ENCODE data around the gene THBS3. TPM values are rescaled to one million over a fixed set of nuclear protein-coding genes. Genes with fewer than 3 reads are reported as not detected.

THBS3 gene
- total RNA-seq, 1 donor: 66.6 TPM

GRCh38 chr1:155181371-155182051 is 26.2 kb downstream of the THBS3 start:
- no peak overlapping the region for H3K4me3 ChIP-seq (ENCODE audit: insufficient read depth, low read length)
- no peaks in the 10 kb centered on the region for H4K20me1 ChIP-seq (ENCODE audit: insufficient read depth, low read length)
- peak; percentile 60 for DNase-seq (ENCODE audit: insufficient read length, low spot score, missing footprints)
- H3K79me2 ChIP-seq (ENCODE audit: insufficient read depth, low read length): no peaks in the 10 kb centered on the region
- no peak overlapping the region for H2AFZ ChIP-seq (ENCODE audit: low read length)
- no peaks in the 10 kb centered on the region for H3K4me1 ChIP-seq (ENCODE audit: insufficient read depth, low read length)
- no peak overlapping the region for H3K27ac ChIP-seq (ENCODE audit: low read depth, low read length)
- no peaks in the 10 kb centered on the region for H3K27me3 ChIP-seq (ENCODE audit: insufficient read depth, low read length)
- H3K9me3 ChIP-seq (ENCODE audit: low read depth, low read length): no peaks in the 10 kb centered on the region
- no peaks in the 10 kb centered on the region for H3K36me3 ChIP-seq (ENCODE audit: insufficient read depth, low read length)
- no peak for TF ChIP-seq CTCF (IDR thresholded peaks at IDR 0.05; ENCODE audit: extremely low read depth, low read depth, low read length)
- H3K4me2 ChIP-seq (ENCODE audit: insufficient read depth, low read length): no peak overlapping the region

- Histone ChIP-seq H3K27me3 (ENCODE audit: insufficient read depth, low read length) (no peaks in the 10 kb centered on the region), H2AFZ (ENCODE audit: low read length) (no peak overlapping the region), H3K9me3 (ENCODE audit: low read depth, low read length) (no peaks in the 10 kb centered on the region), H3K4me2 (ENCODE audit: insufficient read depth, low read length) (no peak overlapping the region), H4K20me1 (ENCODE audit: insufficient read depth, low read length) (no peaks in the 10 kb centered on the region), H3K4me3 (ENCODE audit: insufficient read depth, low read length) (no peak overlapping the region), H3K79me2 (ENCODE audit: insufficient read depth, low read length) (no peaks in the 10 kb centered on the region), H3K4me1 (ENCODE audit: insufficient read depth, low read length) (no peaks in the 10 kb centered on the region), H3K27ac (ENCODE audit: low read depth, low read length) (no peak overlapping the region), H3K36me3 (ENCODE audit: insufficient read depth, low read length) (no peaks in the 10 kb centered on the region)
- peak; percentile 81 for DNase-seq (ENCODE audit: insufficient read length, low spot score, missing footprints)
- no peak for TF ChIP-seq CTCF (IDR thresholded peaks at IDR 0.05; ENCODE audit: extremely low read depth, low read depth, low read length)
These were observed 28.3 kb downstream of the THBS3 start for GRCh38 chr1:155179112-155180031.

- Histone ChIP-seq H3K9me3 (ENCODE audit: low read depth, low read length) (no peaks in the 10 kb centered on the region), H3K4me3 (ENCODE audit: insufficient read depth, low read length) (no peak overlapping the region), H3K79me2 (ENCODE audit: insufficient read depth, low read length) (no peaks in the 10 kb centered on the region)
These were observed 29.1 kb downstream of the THBS3 start for GRCh38 chr1:155178441-155179111.

More at GRCh38 chr1:155178441-155179111, 29.1 kb downstream of the THBS3 start:
- peak; percentile 82 for DNase-seq (ENCODE audit: insufficient read length, low spot score, missing footprints)
- no peak overlapping the region for H3K27ac ChIP-seq (ENCODE audit: low read depth, low read length)
- H3K27me3 ChIP-seq (ENCODE audit: insufficient read depth, low read length): no peaks in the 10 kb centered on the region
- no peaks in the 10 kb centered on the region for H3K36me3 ChIP-seq (ENCODE audit: insufficient read depth, low read length)
- no peak overlapping the region for H3K4me2 ChIP-seq (ENCODE audit: insufficient read depth, low read length)
- no peak for TF ChIP-seq CTCF (IDR thresholded peaks at IDR 0.05; ENCODE audit: extremely low read depth, low read depth, low read length)
- peaks cover 6% of the 10 kb centered on the region for H3K4me1 ChIP-seq (ENCODE audit: insufficient read depth, low read length)
- H4K20me1 ChIP-seq (ENCODE audit: insufficient read depth, low read length): no peaks in the 10 kb centered on the region
- no peak overlapping the region for H2AFZ ChIP-seq (ENCODE audit: low read length)
